ENCODE data around the gene GCLC. TPM values are rescaled to one million over a fixed set of nuclear protein-coding genes. Genes with fewer than 3 reads are reported as not detected.
A peak's percentile ranks its signal among the peaks of the same experiment; 100 is the strongest.

GCLC gene
- polyA plus RNA-seq, 1 donor (not counting 4 experiments of a cell fraction or from before 2014, with no cell fraction given): 73.2 TPM

DNA sequence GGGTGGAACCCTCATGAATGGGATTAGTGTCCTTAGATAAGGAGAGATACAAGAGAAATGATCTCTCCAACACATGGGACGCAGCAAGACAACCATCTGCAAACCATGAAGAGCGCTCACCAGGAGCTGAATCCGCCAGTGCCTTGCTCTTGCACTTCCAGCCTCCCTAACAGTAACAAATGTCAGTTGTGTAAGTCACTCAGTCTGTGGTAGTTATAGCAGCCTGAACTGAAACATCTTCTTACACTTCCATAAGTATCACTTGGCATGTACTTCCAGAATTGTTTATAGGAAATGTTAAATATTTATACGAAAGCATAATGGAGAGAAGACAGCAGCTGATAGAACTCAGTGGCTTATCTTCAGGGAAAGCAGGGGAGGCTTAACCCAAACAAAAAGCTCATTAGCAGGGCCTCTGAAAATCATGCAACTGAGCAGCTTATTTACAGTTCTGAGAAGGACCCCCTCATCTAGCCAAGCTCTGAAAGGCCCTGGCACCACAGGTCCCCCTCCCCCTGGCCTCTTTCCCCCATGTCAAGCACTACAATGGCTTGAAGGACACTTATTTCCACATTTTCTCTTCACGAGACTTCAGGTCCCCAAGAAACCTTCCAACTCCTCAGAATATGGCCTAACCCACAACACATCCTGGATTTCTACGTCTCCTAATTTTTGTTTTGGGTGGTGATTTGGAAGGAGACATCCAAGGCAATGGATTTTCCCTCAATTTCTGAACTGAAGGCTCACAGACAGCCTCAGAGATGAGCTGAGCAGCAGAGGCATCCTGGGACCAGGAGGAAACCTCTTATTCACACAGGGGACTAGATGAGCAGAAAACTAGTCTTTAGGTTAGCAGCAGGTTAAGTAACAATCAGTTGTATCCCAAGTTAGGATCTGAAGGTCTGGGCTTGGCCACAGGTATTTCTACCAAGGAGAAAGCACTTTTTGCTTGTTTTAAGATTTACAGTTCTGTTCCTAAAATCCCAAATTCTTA is 49.1 kb downstream of the GCLC start:
- H3K9me1 ChIP-seq (ENCODE audit: control insufficient read depth, extremely low read depth, insufficient read depth, low read length): peaks cover 2% of the 10 kb centered on the region
- dilution Hi-C loops (cut with MboI; ENCODE audit: extremely low pct_ligation_motif_present, low sequenced_read_pairs): no loop called here
- no peak overlapping the region for H2AFZ ChIP-seq (ENCODE audit: control insufficient read depth, low read length)
- H3K9me3 ChIP-seq (ENCODE audit: control insufficient read depth, low read depth, low read length): no peaks in the 10 kb centered on the region
- H3K4me3 ChIP-seq (ENCODE audit: control insufficient read depth in 2 of 3, extremely low read depth in 1 of 3, insufficient read depth in 2 of 3, low read depth in 1 of 3, low read length in 3 of 3): no peak overlapping the region
- peaks cover 9 to 11% of the 10 kb centered on the region in 2 experiments for H3K36me3 ChIP-seq (ENCODE audit: control insufficient read depth in 2 of 2, extremely low read depth in 1 of 2, insufficient read depth in 2 of 2, low read length in 2 of 2)
- H3K4me2 ChIP-seq (ENCODE audit: control insufficient read depth, extremely low read depth, insufficient read depth, low read depth, low read length): no peak overlapping the region
- no peaks in the 10 kb centered on the region for H4K20me1 ChIP-seq (ENCODE audit: control insufficient read depth, extremely low read depth, insufficient read depth, low read length)
- H3K9ac ChIP-seq (ENCODE audit: control insufficient read depth, extremely low read depth, insufficient read depth, low read length): no peak overlapping the region
- no peak for TF ChIP-seq EZH2 (IDR thresholded peaks at IDR 0.05; ENCODE audit: low read length)
- TF ChIP-seq, protein P1, sequence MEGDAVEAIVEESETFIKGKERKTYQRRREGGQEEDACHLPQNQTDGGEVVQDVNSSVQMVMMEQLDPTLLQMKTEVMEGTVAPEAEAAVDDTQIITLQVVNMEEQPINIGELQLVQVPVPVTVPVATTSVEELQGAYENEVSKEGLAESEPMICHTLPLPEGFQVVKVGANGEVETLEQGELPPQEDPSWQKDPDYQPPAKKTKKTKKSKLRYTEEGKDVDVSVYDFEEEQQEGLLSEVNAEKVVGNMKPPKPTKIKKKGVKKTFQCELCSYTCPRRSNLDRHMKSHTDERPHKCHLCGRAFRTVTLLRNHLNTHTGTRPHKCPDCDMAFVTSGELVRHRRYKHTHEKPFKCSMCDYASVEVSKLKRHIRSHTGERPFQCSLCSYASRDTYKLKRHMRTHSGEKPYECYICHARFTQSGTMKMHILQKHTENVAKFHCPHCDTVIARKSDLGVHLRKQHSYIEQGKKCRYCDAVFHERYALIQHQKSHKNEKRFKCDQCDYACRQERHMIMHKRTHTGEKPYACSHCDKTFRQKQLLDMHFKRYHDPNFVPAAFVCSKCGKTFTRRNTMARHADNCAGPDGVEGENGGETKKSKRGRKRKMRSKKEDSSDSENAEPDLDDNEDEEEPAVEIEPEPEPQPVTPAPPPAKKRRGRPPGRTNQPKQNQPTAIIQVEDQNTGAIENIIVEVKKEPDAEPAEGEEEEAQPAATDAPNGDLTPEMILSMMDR (optimal IDR thresholded peaks at IDR 0.05 in 1 of 3, IDR thresholded peaks at IDR 0.05 in 1 of 3, conservative IDR thresholded peaks at IDR 0.05 in 1 of 3; ENCODE audit: extremely low read depth in 1 of 3, insufficient read depth in 2 of 3, low read length in 3 of 3): no peak
- no peak for DNase-seq (ENCODE audit: low read depth, low spot score)
- no peak overlapping the region for H3K27ac ChIP-seq (ENCODE audit: control insufficient read depth, insufficient read depth, low read length)
- no peaks in the 10 kb centered on the region for H3K79me2 ChIP-seq (ENCODE audit: control insufficient read depth, insufficient read depth, low read length)
- peaks cover 33% of the 10 kb centered on the region for H3K4me1 ChIP-seq (ENCODE audit: control insufficient read depth, extremely low read depth, insufficient read depth, low read length)
- H3K27me3 ChIP-seq (ENCODE audit: control insufficient read depth, extremely low read depth, insufficient read depth, low read length): no peaks in the 10 kb centered on the region
- peak; percentile 32 for FAIRE-seq

DNA sequence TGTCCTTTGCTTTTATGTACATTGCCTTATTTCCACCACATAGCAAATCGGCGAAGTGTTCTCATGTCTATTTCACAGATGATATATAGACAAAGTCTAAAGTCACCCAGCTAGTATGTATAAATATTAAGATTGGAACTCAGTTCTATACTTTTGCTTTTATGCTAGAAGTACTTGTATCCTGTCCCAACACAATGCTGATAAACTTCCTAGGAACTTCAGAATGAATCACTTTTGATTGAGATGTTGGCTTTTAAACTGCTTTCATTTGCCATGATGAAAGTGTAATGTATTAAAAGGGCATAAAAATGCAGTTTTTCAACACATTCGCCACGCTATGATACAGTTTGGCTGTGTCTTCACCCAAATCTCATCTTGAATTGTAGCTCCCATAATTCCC is 50.8 kb downstream of the GCLC start:
- FAIRE-seq (no peak), DNase-seq (ENCODE audit: low read depth, low spot score) (no peak)
- H3K4me1 ChIP-seq (ENCODE audit: control insufficient read depth, extremely low read depth, insufficient read depth, low read length): peaks cover 33% of the 10 kb centered on the region
- no peak overlapping the region for H3K27ac ChIP-seq (ENCODE audit: control insufficient read depth, insufficient read depth, low read length)
- H3K79me2 ChIP-seq (ENCODE audit: control insufficient read depth, insufficient read depth, low read length): no peaks in the 10 kb centered on the region
- H4K20me1 ChIP-seq (ENCODE audit: control insufficient read depth, extremely low read depth, insufficient read depth, low read length): no peaks in the 10 kb centered on the region
- no peak overlapping the region for H3K9ac ChIP-seq (ENCODE audit: control insufficient read depth, extremely low read depth, insufficient read depth, low read length)
- peak overlapping the region; percentile 23 for H3K4me2 ChIP-seq (ENCODE audit: control insufficient read depth, extremely low read depth, insufficient read depth, low read depth, low read length)
- H3K4me3 ChIP-seq (ENCODE audit: control insufficient read depth in 2 of 3, extremely low read depth in 1 of 3, insufficient read depth in 2 of 3, low read depth in 1 of 3, low read length in 3 of 3): no peak overlapping the region
- peaks cover 2% of the 10 kb centered on the region for H3K9me1 ChIP-seq (ENCODE audit: control insufficient read depth, extremely low read depth, insufficient read depth, low read length)
- no peak overlapping the region for H2AFZ ChIP-seq (ENCODE audit: control insufficient read depth, low read length)
- H3K36me3 ChIP-seq (ENCODE audit: control insufficient read depth in 2 of 2, extremely low read depth in 1 of 2, insufficient read depth in 2 of 2, low read length in 2 of 2): peaks cover 0 to 1% of the 10 kb centered on the region in 2 experiments
- dilution Hi-C loops (cut with MboI; ENCODE audit: extremely low pct_ligation_motif_present, low sequenced_read_pairs): no loop called here
- no peaks in the 10 kb centered on the region for H3K27me3 ChIP-seq (ENCODE audit: control insufficient read depth, extremely low read depth, insufficient read depth, low read length)
- no peaks in the 10 kb centered on the region for H3K9me3 ChIP-seq (ENCODE audit: control insufficient read depth, low read depth, low read length)
- TF ChIP-seq EZH2 (IDR thresholded peaks at IDR 0.05; ENCODE audit: low read length): no peak
- TF ChIP-seq, protein P1 (optimal IDR thresholded peaks at IDR 0.05 in 1 of 3, IDR thresholded peaks at IDR 0.05 in 1 of 3, conservative IDR thresholded peaks at IDR 0.05 in 1 of 3; ENCODE audit: extremely low read depth in 1 of 3, insufficient read depth in 2 of 3, low read length in 3 of 3): no peak
